GM23248 (cell line): Measurements from ENCODE around the gene FAM163A. TPM values are rescaled to one million over a fixed set of nuclear protein-coding genes. Genes with fewer than 3 reads are reported as not detected.

Experiments used
- DNase-seq: peaks from one replicate; pipeline ENCODE4 v3.0.0-alpha.2; 2015
- H2AFZ ChIP-seq: fragments of 200-600 bp; sonication (generic); 2 replicates; pipeline ENCODE4 v1.6.1; 2016; ENCODE audit warnings: antibody characterized with exemption
- H3F3A ChIP-seq: fragments of 200-600 bp; sonication (generic); 2 replicates; pipeline ENCODE4 v1.6.1; 2016; ENCODE audit warnings: mild to moderate bottlenecking, antibody characterized with exemption, mixed run types; ENCODE audit not compliant: insufficient read depth
- H3K27ac ChIP-seq: fragments of 200-600 bp; sonication (generic); 2 replicates; pipeline ENCODE4 v1.5.1; 2016; ENCODE audit warnings: mild to moderate bottlenecking
- H3K27me3 ChIP-seq: fragments of 200-600 bp; sonication (generic); replicated peaks from 2 replicates; pipeline ENCODE4 v1.6.1; 2016; ENCODE audit warnings: mild to moderate bottlenecking; ENCODE audit not compliant: insufficient read depth
- H3K36me3 ChIP-seq: fragments of 200-600 bp; sonication (generic); 2 replicates; pipeline ENCODE4 v1.6.1; 2016; ENCODE audit warnings: low read depth, mild to moderate bottlenecking
- H3K4me1 ChIP-seq: fragments of 200-600 bp; sonication (generic); 2 replicates; pipeline ENCODE4 v1.6.1; 2016; ENCODE audit warnings: mild to moderate bottlenecking; ENCODE audit not compliant: insufficient read depth
- H3K4me2 ChIP-seq: fragments of 200-600 bp; sonication (generic); one replicate; pipeline ENCODE4 v1.6.1; 2016; ENCODE audit warnings: mild to moderate bottlenecking; ENCODE audit not compliant: unreplicated experiment
- H3K4me3 ChIP-seq: fragments of 200-600 bp; sonication (generic); 2 replicates; pipeline ENCODE4 v1.5.1; 2016; ENCODE audit warnings: mild to moderate bottlenecking
- H3K79me2 ChIP-seq: fragments of 200-600 bp; sonication (generic); 2 replicates; pipeline ENCODE4 v1.6.1; 2016; ENCODE audit warnings: mild to moderate bottlenecking; ENCODE audit not compliant: insufficient read depth
- H3K9ac ChIP-seq: fragments of 200-600 bp; sonication (generic); 2 replicates; pipeline ENCODE4 v1.6.1; 2016; ENCODE audit warnings: mild to moderate bottlenecking
- H3K9me2 ChIP-seq: fragments of 200-600 bp; sonication (generic); 2 replicates; pipeline ENCODE4 v1.6.1; 2016; ENCODE audit warnings: mixed run types, mild to moderate bottlenecking, moderate library complexity; ENCODE audit not compliant: insufficient read depth
- H3K9me3 ChIP-seq: fragments of 200-600 bp; sonication (generic); one replicate; pipeline ENCODE4 v1.6.1; 2017; ENCODE audit warnings: low read depth
- H4K20me1 ChIP-seq: fragments of 200-600 bp; sonication (generic); 2 replicates; pipeline ENCODE4 v1.6.0; 2016; ENCODE audit not compliant: insufficient read depth
- EZH2 ChIP-seq: fragments of 200-600 bp; sonication (generic); IDR thresholded peaks from 2 replicates; pipeline ENCODE4 v1.6.1; 2018; ENCODE audit warnings: antibody characterized with exemption, mild to moderate bottlenecking; ENCODE audit not compliant: insufficient read depth, poor library complexity, severe bottlenecking
- EZH2phosphoT487 ChIP-seq: fragments of 200-600 bp; sonication (generic); IDR thresholded peaks from 2 replicates; pipeline ENCODE4 v1.6.1; 2018; ENCODE audit warnings: antibody characterized with exemption, moderate library complexity, mild to moderate bottlenecking, low read depth; ENCODE audit not compliant: insufficient read depth
- whole genome bisulfite sequencing, 2 experiments: methylation state at CpG; one replicate each; pipeline ENCODE4 v1.1.6; 2015 to 2017; ENCODE audit warnings: low lambda C conversion rate in 2 of 2, low coverage in 1 of 2; ENCODE audit errors: missing lambda C conversion rate in 2 of 2; 5-methylcytosine and 5-hydroxymethylcytosine counted together
- in situ Hi-C: fragments of 300-500 bp; cut with MboI; formaldehyde crosslinking; loops from 2 replicates; pipeline ENCODE4 v1.15.0; 2020
- polyA plus RNA-seq: library from polyadenylated mRNA; unstranded; fragments of >200 nt; fragmentation: Nextera tagmentation; extraction: Ambion mirVana; gene quantifications from 2 replicates; pipeline ENCODE4 v1.2.1, GENCODE V29; 2016
- total RNA-seq: library from RNA; depleted of rRNA; stranded (reverse); fragments of >200 nt; shearing (Covaris generic); gene quantifications from 2 replicates; pipeline ENCODE4 v1.2.3, GENCODE V29; 2014

FAM163A gene
- total and polyA plus RNA-seq, 2 experiments from 2014 or later = not detected

DNA sequence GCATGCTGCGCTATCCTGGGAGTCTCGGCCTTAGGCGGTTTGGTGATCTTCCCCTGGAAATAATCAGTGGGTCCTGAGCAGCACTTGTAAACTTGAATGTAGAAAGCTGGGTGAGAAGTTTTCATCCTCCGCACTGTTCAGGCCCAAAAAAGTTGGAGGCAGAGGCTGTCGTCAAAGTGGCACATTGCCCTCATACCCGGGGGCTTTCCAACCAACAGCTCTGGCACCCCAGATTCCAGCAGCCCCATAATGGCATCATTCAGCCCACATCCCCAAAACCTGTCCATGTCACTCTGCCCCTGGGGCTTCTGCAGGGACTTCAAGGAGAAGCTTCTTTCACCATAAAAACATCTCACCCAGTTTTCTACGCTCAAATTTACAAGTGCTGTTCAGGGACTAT is 75.2 kb downstream of the FAM163A start:
- H2AFZ ChIP-seq = no peak overlapping the region
- H4K20me1 ChIP-seq = no peaks in the 10 kb centered on the region
- no peaks in the 10 kb centered on the region for H3K9me3 ChIP-seq
- H3K79me2 ChIP-seq = no peaks in the 10 kb centered on the region
- H3K9ac ChIP-seq = no peak overlapping the region
- H3K36me3 ChIP-seq = no peaks in the 10 kb centered on the region
- DNase-seq = no peak
- H3K27me3 ChIP-seq = no peaks in the 10 kb centered on the region; the same call in 1 of the 2 replicates
- in situ Hi-C loops = no loop called here
- WGBS, 2 experiments = 71 to 74% methylated on average over 7 of the region's 7 CpGs
- TF ChIP-seq EZH2 = no peak
- no peak for TF ChIP-seq EZH2phosphoT487
- peak overlapping the region; percentile 19 for H3K4me2 ChIP-seq
- H3K27ac ChIP-seq = no peak overlapping the region
- H3K9me2 ChIP-seq = no peaks in the 10 kb centered on the region
- H3F3A ChIP-seq = no peaks in the 10 kb centered on the region
- H3K4me3 ChIP-seq = no peak overlapping the region
- peaks cover 12% of the 10 kb centered on the region; the same call in 1 of the 2 replicates for H3K4me1 ChIP-seq

DNA sequence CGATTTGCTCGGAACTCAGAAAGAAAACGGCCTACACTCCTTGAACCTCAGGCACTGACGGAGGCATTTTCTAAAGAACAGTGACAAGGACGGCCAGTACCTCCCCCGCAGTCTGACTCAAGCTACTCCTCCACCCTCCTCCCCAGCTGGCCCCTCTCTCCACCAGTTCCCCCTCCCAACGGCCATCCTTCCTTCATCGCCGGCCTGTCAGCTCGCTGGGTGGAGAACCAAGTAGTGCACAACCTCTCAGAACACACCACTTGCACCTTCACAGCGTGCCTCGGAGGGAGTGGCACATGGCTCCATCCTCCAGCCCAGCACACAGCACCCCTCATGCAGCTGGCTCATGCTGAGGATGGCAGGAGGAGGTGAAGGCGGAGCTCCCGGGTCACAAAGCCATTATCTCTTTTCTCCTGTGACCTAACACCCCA is 75.7 kb downstream of the FAM163A start:
- Histone ChIP-seq H4K20me1 (no peaks in the 10 kb centered on the region), H3K4me2 (peak overlapping the region; percentile 14), H3K27ac (no peak overlapping the region), H3F3A (no peaks in the 10 kb centered on the region), H3K9me2 (no peaks in the 10 kb centered on the region), H3K27me3 (no peaks in the 10 kb centered on the region; the same call in 1 of the 2 replicates), H3K36me3 (no peaks in the 10 kb centered on the region), H3K9ac (no peak overlapping the region), H3K4me1 (peaks cover 12% of the 10 kb centered on the region; the same call in 1 of the 2 replicates), H3K79me2 (no peaks in the 10 kb centered on the region), H2AFZ (peak overlapping the region; percentile 36; the same call in 1 of the 2 replicates), H3K4me3 (no peak overlapping the region), H3K9me3 (no peaks in the 10 kb centered on the region)
- in situ Hi-C loops = no loop called here
- TF ChIP-seq EZH2phosphoT487 (no peak), EZH2 (no peak)
- peak; percentile 38 for DNase-seq
- 57 to 61% methylated on average over 14 of the region's 14 CpGs for WGBS, 2 experiments

DNA sequence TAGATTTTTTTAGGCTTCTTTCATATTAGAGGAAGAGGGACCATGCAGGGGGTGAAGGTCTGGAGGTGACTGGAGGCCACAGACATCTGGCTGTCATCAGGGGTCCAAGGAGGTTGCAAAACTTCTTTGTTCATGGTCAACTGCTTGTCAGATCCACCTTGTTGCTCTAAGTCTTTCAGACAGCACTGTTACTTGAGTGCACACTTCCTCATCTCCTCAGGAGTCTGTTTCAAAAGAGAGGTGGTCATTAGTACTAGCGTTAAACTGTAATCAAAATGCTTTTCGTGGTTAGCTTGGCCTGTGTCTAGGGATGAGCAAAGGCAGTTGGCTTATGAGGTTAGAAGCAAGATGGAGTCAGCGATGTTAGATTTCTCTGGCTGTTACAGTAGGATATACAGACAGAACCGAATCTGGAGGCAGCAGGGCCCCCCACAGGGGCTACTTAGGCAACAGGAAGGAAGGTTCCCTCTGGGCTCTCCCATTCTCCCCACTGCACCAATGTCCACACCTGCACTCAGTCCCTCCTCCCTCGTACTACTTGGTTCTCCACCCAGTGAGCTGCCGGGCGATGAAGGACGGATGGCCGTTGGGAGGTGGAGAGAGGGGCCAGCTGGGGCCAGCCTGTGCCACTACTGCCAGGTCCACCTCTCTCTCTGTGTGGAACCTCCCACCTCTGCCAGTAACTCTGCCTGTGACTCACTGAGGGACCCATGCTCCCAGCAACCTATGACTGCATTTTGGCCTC is 77.3 kb downstream of the FAM163A start:
- DNase-seq = no peak
- H3K9me2 ChIP-seq = no peaks in the 10 kb centered on the region
- H4K20me1 ChIP-seq = no peaks in the 10 kb centered on the region
- H3K79me2 ChIP-seq = no peaks in the 10 kb centered on the region
- no peak overlapping the region for H3K4me2 ChIP-seq
- H3K27me3 ChIP-seq = no peaks in the 10 kb centered on the region; the same call in 1 of the 2 replicates
- no peaks in the 10 kb centered on the region for H3F3A ChIP-seq
- H3K9me3 ChIP-seq = no peaks in the 10 kb centered on the region
- 78 to 80% methylated on average over 9 of the region's 9 CpGs for WGBS, 2 experiments
- H3K9ac ChIP-seq = no peak overlapping the region
- peaks cover 12% of the 10 kb centered on the region; the same call in 1 of the 2 replicates for H3K4me1 ChIP-seq
- in situ Hi-C loops = no loop called here
- TF ChIP-seq EZH2phosphoT487 = no peak
- no peak for TF ChIP-seq EZH2
- H3K4me3 ChIP-seq = no peak overlapping the region
- H2AFZ ChIP-seq = no peak overlapping the region
- H3K27ac ChIP-seq = no peak overlapping the region
- no peaks in the 10 kb centered on the region for H3K36me3 ChIP-seq

DNA sequence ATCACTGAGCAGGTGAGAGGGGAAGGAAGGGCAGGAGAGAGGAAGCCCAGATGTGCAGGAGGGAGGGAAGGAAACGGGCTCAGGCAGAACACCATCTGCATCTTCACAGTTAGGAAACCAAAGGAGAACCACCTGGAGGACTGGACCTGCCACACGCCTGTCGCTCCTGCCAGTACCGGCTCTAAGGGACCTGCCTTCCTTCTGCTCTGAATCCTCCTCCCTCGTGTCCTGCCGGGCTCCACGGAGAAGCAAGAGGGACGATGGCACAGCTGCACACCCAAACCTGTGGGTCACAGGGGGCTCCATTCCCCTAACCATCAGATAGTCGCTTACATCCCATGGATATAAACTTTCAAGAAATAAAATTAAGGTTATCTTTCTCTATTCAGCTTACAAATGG is 78.4 kb downstream of the FAM163A start:
- Histone ChIP-seq H3F3A (no peaks in the 10 kb centered on the region), H3K9ac (no peak overlapping the region), H3K36me3 (no peaks in the 10 kb centered on the region), H2AFZ (no peak overlapping the region), H3K27ac (no peak overlapping the region), H3K79me2 (no peaks in the 10 kb centered on the region), H3K9me2 (no peaks in the 10 kb centered on the region), H3K27me3 (no peaks in the 10 kb centered on the region; the same call in 1 of the 2 replicates), H3K9me3 (no peaks in the 10 kb centered on the region), H3K4me1 (peaks cover 10% of the 10 kb centered on the region; the same call in 1 of the 2 replicates), H4K20me1 (no peaks in the 10 kb centered on the region), H3K4me2 (no peak overlapping the region), H3K4me3 (no peak overlapping the region)
- TF ChIP-seq EZH2phosphoT487 = no peak
- TF ChIP-seq EZH2 = no peak
- DNase-seq = no peak
- in situ Hi-C loops = no loop called here
- 50 to 64% methylated on average over 9 of the region's 9 CpGs for WGBS, 2 experiments
